Measurements from ENCODE around the gene LYPD6B. TPM values are rescaled to one million over a fixed set of nuclear protein-coding genes. Genes with fewer than 3 reads are reported as not detected.

The LYPD6B gene
- total and polyA plus RNA-seq, 10 of the 15 experiments (the other 5 are each of a cell fraction or from before 2014, with no cell fraction given) = 1.0 to 6.6 (median 4.0) TPM

GRCh38 chr2:148990968-148991367 is 47.5 kb upstream of the LYPD6B start:
- no TSS peak for BruUV-seq (replicated peaks)
- FAIRE-seq (no peak), DNase-seq (ENCODE audit: low read depth, low spot score) (no peak), ATAC-seq (no peak)
- TF ChIP-seq USF2 (IDR thresholded peaks at IDR 0.05; ENCODE audit: borderline replicate concordance, low read depth, low read length) (no peak), CBX5 (IDR thresholded peaks at IDR 0.05; ENCODE audit: low read depth) (no peak), E2F8 (IDR thresholded peaks at IDR 0.05; ENCODE audit: low read depth, partially characterized antibody) (no peak), MTA3 (IDR thresholded peaks at IDR 0.05; ENCODE audit: borderline replicate concordance, low read length) (no peak), SUPT20H (IDR thresholded peaks at IDR 0.05; ENCODE audit: borderline replicate concordance, control insufficient read depth, low read depth, low read length) (no peak), SPI1 (IDR thresholded peaks at IDR 0.05; ENCODE audit: borderline replicate concordance, insufficient read depth, low read depth, low read length) (no peak), CEBPB (IDR thresholded peaks at IDR 0.05; ENCODE audit: borderline replicate concordance in 1 of 2, low read depth in 2 of 2, low read length in 2 of 2) (no peak), ZZZ3 (IDR thresholded peaks at IDR 0.05; ENCODE audit: control insufficient read depth, insufficient read length, low read depth) (no peak), SIX5 (IDR thresholded peaks at IDR 0.05; ENCODE audit: low read depth, low read length, severe bottlenecking) (no peak), RUNX3 (IDR thresholded peaks at IDR 0.05; ENCODE audit: low read length) (no peak), SP1 (IDR thresholded peaks at IDR 0.05; ENCODE audit: low read depth, low read length) (no peak), SIN3A (IDR thresholded peaks at IDR 0.05; ENCODE audit: low read depth, low read length) (no peak), PKNOX1 (IDR thresholded peaks at IDR 0.05) (no peak), EP300 (IDR thresholded peaks at IDR 0.05; ENCODE audit: borderline replicate concordance in 1 of 2, control insufficient read depth in 1 of 2, low read depth in 2 of 2, low read length in 2 of 2) (no peak), SMARCA5 (IDR thresholded peaks at IDR 0.05) (no peak), HDGF (IDR thresholded peaks at IDR 0.05) (no peak)
- intact Hi-C loops (cut with micrococcal nuclease; ENCODE audit: unreplicated experiment) (loop anchor here (1.0 to 5.0 kb wide), 5 partner anchors 65 to 1052 kb away; no protein-coding TSS in a partner anchor), in situ Hi-C loops (cut with MboI) (loop anchor here (5.0 kb wide), 1 partner anchor 1054 kb away; no protein-coding TSS in a partner anchor)
- ChIA-PET RAD21 (ENCODE audit: unreplicated experiment) (interaction anchor here (0.9 to 1.4 kb wide), 4 partner anchors 63 to 487 kb away, joined by 3 read pairs; no protein-coding TSS in a partner anchor), SMC1A (ENCODE audit: uncharacterized antibody, unreplicated experiment) (interaction anchor here (1.1 to 1.8 kb wide), 2 partner anchors 35 to 68 kb away, joined by 3 to 5 read pairs; no protein-coding TSS in a partner anchor), CTCF (interaction anchor here (1.0 to 3.5 kb wide), 6 partner anchors 21 to 1054 kb away, joined by 3 to 17 read pairs (median 9); no protein-coding TSS in a partner anchor), POLR2A (no interaction called here)
- H3K36me3 ChIP-seq (ENCODE audit: control insufficient read depth in 2 of 2, insufficient read depth in 2 of 2, low read length in 1 of 2) = no peaks in the 10 kb centered on the region
- H3K9me3 ChIP-seq (replicated peaks; ENCODE audit: control insufficient read depth, insufficient read depth, low read length) = no peaks in the 10 kb centered on the region
- no peak overlapping the region for H3K4me3 ChIP-seq
- H3K79me2 ChIP-seq (ENCODE audit: control insufficient read depth, insufficient read depth, low read length) = no peaks in the 10 kb centered on the region
- WGBS (ENCODE audit: insufficient coverage, insufficient replicate concordance, low lambda C conversion rate, missing lambda C conversion rate) = 77% methylated on average over 6 of the region's 6 CpGs
- no peak overlapping the region for H3K9ac ChIP-seq (ENCODE audit: control insufficient read depth, insufficient read depth, low read length)
- no peak overlapping the region for H3K4me2 ChIP-seq (ENCODE audit: control insufficient read depth, insufficient read depth)
- no peaks in the 10 kb centered on the region for H3K27me3 ChIP-seq (replicated peaks in 1 of 2; ENCODE audit: control insufficient read depth in 2 of 2, insufficient read depth in 2 of 2, low read length in 1 of 2)
- H3K4me1 ChIP-seq (ENCODE audit: control insufficient read depth, insufficient read depth, low read length) = no peaks in the 10 kb centered on the region
- no peaks in the 10 kb centered on the region for H4K20me1 ChIP-seq (ENCODE audit: control insufficient read depth, insufficient read depth)
- H3K27ac ChIP-seq (ENCODE audit: control insufficient read depth, insufficient read depth) = no peak overlapping the region
- no peak overlapping the region for H2AFZ ChIP-seq (ENCODE audit: control insufficient read depth, low read depth, low read length)
